Posterior vena cava (tissue), 2 donors: ENCODE measurements around the gene LRRN1. TPM values are rescaled to one million over a fixed set of nuclear protein-coding genes. Genes with fewer than 3 reads are reported as not detected.
"Not testable (repeated sequence)": the region's sequence is repeated elsewhere in the genome, so short reads cannot be mapped to it uniquely, and the experiment has no call there.

Experiments used
- DNase-seq: peaks from one replicate; pipeline ENCODE4 v3.0.0-alpha.2; 2020; ENCODE audit warnings: low spot score
- intact Hi-C, 2 donors: fragments of 100-400 bp; cut with DNase I; formaldehyde crosslinking; loops; one replicate each; pipeline versions ENCODE4 v1.14.1 to v1.14.2; 2022 to 2023
- total RNA-seq, 2 donors: library from RNA; stranded (reverse); fragmentation: NEBNext Ultra II Directional; extraction: Animal tissue kit (Norgen Biotek cat#: 25700); gene quantifications; one replicate each; pipeline ENCODE4 v1.2.1, GENCODE V29; 2021
- donor health status: DM: yes; HTN: yes; CAD: no.
- donor health status: DM: yes; HTN: yes; CAD: no.

The LRRN1 gene
- total RNA-seq, 2 donors from 2014 or later, result 0.65 to 1.7 TPM

DNA sequence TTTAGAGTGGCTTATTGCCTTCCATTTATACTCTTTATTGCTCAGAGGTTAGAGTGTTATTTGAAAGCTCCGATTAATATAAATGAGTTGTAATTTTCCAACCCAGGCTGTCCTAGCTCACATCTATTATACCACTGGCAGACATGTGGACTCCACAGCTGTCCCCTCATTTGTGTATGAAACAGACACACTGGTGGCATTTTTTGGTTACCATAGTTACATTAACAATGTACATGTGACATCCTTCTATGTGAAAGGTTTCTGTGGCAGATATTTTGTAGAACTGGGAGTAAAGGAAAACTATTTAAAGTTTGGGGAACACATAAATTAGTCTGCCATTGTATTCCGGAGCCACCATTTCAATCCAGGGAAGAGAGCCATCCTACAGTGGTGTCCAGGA lies 5.3 kb downstream of the LRRN1 start:
- DNase-seq, result no peak
- intact Hi-C loops, result no loop called here

- no peak for DNase-seq
- intact Hi-C loops, result no loop called here
Observed at GRCh38 chr3:3806092-3806491, 6.9 kb downstream of the LRRN1 start.

GRCh38 chr3:3806856-3807255 lies 7.6 kb downstream of the LRRN1 start:
- intact Hi-C loops, result no loop called here
- no peak for DNase-seq

DNA sequence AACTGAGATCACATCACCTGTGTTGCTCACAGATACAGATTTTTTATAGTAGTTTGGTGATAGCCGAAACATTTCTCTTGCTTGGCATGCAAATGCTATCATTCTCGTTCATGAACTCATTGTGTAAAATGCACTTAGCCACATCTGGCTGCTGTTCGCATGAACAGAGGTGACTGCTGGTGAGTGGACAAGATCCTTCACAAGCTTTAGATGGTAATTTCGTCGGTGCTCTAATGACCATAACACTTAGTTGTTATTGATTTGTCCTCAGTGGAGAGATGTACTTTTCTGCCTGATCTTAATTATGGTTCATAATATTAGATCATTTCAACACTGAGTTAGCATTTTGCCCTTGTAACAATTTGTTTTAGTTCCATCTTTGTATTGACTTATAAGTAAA lies 13.8 kb downstream of the LRRN1 start:
- intact Hi-C loops, result no loop called here
- DNase-seq, result no peak

DNA sequence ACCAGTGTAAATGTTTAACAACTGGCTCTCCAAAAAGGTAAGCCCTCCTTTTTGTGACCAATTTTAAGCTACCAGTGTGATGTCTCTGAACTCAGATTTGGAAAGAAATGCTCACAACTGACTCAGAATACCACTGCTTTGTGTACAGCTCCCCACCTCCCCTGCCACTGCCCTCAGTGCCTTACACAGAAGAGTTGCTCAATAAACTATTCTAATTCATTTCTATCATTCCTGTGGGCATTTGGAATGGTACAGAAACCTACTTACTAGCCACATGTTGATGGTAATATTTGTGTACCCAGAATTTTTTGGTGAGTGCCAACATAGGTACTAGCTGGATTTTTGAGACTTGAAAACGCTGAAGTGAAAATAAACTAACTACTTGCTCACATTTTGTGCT lies 16.0 kb downstream of the LRRN1 start:
- no peak for DNase-seq
- intact Hi-C loops, result no loop called here

DNA sequence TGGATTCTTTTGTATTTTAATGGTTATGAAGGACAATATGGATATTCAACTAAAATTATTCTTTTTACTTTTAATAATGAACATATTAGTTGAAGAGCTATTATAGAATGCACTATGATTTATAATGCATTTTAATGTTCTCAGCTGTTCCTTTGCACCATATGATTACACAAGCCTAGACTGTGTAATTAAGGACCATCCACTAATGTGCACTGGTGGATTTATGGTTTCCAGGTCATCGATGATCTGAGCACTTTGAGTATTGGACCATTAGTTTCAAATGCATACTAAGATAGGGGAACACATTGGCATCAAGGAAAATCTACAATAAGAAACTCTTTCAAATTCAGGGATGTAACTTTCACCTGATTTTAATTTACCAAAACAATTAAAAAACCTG lies 16.8 kb downstream of the LRRN1 start:
- intact Hi-C loops, result no loop called here
- no peak for DNase-seq

- intact Hi-C loops, result no loop called here
- no peak for DNase-seq
Observed at GRCh38 chr3:3817865-3818264, 18.6 kb downstream of the LRRN1 start.

DNA sequence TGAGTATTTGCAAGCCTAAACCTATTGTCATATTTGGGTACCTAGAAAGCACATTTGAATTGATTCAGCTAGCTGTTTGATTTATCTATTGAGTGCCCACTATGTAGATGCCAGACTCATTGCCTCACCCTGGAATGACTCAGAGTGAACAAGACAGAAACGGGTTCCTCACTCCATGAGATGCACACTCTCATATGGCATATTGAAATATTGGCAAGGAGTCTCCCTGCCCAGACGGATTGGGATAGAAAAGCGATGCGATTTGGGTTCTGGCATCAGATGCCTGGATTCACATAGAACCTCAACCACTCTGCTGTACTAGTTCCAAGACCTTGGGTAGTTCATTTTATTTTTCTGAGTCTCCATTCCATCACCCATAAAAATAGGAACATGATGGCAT lies 22.5 kb downstream of the LRRN1 start:
- intact Hi-C loops, result no loop called here
- DNase-seq, result no peak

DNA sequence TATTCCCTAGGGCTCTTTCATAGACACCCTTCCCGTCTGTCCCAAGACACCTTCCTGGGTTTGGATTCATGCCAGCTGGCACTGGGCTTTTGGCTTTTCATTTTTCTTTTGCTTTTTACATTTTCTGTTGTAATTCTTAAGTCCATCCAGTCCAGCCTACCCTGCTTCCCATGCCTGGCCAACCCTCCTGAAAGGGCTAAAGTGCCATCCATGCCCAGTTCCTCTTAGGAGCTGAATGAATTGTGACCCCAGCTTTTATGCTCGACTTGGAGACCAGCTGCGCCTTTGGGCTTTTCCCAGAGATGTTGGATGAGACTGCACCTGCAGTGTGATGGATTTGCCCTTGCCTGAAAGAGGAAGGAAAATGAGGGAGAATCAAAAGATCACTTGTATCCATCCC lies 25.8 kb downstream of the LRRN1 start:
- DNase-seq, result no peak
- intact Hi-C loops, result no loop called here

GRCh38 chr3:3826521-3826920 lies 27.3 kb downstream of the LRRN1 start:
- intact Hi-C loops, result no loop called here
- DNase-seq, result no peak

DNA sequence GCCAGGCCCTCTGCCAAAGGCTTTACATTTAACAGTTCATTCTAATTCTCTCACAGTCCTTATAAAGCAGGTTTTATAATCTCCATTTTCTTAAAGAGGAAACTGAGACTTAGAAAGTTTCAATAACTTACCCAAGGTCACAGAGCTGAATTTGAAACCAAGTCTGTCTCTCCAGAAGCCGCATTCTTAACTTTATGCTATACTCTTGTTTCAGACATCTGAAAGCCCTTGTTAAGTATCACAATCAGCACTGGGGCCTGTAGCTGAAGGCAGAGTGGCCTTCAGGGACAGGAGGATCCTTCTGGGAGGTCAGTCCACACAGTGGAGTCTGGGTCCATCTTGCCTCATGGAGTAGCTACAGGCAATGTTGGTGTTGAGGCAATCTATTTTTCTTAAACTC lies 27.9 kb downstream of the LRRN1 start:
- no peak for DNase-seq
- intact Hi-C loops, result no loop called here

GRCh38 chr3:3828417-3828816 lies 29.2 kb downstream of the LRRN1 start:
- intact Hi-C loops, DNase-seq: not testable (repeated sequence)

DNA sequence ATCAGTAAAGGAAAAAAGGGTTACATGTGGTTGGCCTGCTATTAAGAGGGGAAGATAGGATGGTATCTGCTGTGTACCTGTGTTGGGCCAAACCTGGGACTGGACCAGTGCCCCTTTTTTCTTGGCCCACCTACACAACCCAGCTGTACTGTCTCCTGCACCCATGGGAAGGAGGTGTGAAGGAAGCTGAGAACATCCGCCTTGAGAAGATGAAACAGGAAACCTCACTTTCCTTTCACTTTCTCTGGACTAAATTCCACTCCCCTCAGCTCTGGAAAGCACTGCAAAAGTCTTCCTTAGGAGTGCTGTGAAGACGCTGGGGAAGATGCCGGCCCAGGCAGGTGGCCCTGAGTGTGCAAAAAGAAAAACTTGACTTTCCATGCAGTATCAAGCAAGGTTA lies 37.6 kb downstream of the LRRN1 start:
- intact Hi-C loops, result no loop called here
- DNase-seq, result no peak

- intact Hi-C loops, result no loop called here
- no peak for DNase-seq
Observed at GRCh38 chr3:3842356-3842755, 43.1 kb downstream of the LRRN1 start.

GRCh38 chr3:3847994-3848922 lies 49.0 kb downstream of the LRRN1 start:
- no peak for DNase-seq
- intact Hi-C loops, result no loop called here

DNA sequence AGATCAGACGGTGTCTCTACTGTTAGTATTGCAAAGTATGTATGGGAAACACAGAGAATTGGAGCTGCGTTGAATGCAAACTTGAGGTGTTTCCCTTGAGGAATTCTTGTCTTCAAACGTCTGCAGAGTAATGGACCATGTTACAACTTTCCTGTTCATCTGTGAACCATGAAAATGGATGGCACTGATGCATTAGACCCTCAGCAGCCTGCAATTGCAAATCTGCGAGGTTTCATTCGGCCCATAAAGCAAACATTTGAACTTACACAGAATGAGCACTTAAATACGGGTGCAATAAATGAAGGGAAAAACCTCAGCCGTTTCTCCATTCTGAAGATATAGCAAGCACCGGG lies 49.7 kb downstream of the LRRN1 start:
- DNase-seq, result no peak
- intact Hi-C loops, result no loop called here

DNA sequence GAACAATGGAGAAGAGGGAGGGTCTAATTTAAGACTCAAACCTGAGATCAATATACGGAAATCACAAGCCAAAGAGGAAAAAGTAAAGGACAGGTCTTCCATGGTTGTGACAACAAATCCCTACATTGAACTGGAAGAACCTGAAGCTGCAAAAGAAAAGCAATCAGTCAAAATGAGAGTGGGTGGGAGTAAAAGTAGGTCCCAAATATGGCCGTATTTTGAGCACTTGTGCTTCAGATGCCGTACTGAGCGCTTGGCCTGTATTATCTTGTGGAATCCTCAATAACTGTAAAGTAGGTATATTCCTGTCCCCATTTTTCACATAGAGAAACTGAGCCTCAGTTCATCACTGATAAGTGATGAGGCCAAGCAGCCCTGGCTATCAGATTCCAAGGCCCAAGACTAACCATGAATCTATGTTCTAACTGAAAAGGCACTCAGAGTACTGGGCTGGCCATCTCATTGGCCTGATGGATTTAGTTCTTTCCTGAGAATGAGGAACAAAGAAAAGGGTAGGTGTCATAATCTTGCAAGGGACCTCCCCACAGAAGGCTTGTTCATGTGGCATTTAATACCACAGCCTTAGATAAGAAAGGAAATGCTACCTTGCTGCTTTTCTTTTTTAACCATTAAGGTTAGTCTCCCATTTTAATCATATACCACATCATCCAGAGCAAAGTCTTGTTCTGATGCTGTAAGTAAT lies 52.5 kb downstream of the LRRN1 start:
- intact Hi-C loops, result no loop called here
- no peak for DNase-seq

DNA sequence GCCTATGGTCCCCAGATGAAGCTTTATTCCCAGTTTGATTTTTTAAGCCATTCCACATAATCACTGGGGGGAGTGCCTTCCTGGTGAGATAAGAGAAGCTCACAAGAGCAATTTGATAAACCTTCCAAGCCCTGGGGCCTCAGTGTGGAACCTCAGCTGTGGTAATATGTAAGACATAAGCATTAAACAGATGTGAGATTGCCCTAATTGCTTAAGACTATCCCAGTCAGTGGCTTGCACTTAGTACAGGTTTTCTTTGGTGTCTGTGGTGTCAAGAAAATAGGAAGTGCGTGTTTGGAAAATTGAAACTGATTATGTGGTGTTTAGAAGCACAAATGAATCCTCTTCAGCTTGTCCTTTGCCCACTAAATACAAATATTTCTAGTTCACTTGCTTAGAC lies 54.3 kb downstream of the LRRN1 start:
- intact Hi-C loops, result no loop called here
- DNase-seq, result no peak

- intact Hi-C loops, result no loop called here
- DNase-seq, result no peak
Observed at GRCh38 chr3:3855056-3855455, 55.8 kb downstream of the LRRN1 start.

- no peak for DNase-seq
- intact Hi-C loops, result no loop called here
Observed at GRCh38 chr3:3860235-3860634, 61.0 kb downstream of the LRRN1 start.

DNA sequence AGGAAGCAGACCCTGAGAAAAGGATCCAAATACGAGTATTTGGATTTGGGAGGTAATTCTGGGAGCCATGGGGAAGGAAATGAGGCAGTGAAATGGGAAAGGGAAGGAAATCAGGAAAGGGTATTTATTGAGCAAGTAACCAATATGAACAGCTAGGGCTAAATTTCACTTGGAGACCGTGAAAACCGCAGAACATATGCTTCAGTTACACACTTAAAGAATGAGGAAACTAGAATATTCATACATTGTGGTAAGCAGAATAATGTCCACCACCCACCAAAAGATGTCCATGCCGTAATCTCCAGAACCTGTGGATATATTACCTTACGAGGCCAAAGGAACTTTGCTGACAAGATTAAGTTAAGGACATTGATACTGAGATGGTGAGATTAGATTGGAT lies 63.3 kb downstream of the LRRN1 start:
- intact Hi-C loops, result no loop called here
- no peak for DNase-seq
